OCI-LY3 (cell line): ENCODE results near the gene SNUPN.

Experiments used
- H2AFZ ChIP-seq: fragments of 200-600, 300-600 bp; shearing (Covaris generic); 2 replicates; pipeline ENCODE4 v1.6.0; 2014; ENCODE audit warnings: antibody characterized with exemption, low read depth, low read length
- H3K27ac ChIP-seq: fragments of 200-600, 300-600 bp; sonication (generic); 2 replicates; pipeline ENCODE4 v1.5.1; 2014; ENCODE audit warnings: mild to moderate bottlenecking, low read length, moderate library complexity, mixed read lengths
- H3K27me3 ChIP-seq: fragments of 200-600, 300-600 bp; sonication (generic); 2 replicates; pipeline ENCODE4 v1.6.1; 2014; ENCODE audit warnings: low read depth, low read length, mixed read lengths
- H3K36me3 ChIP-seq: fragments of 200-600, 300-600 bp; sonication (generic); replicated peaks from 2 replicates; pipeline ENCODE3; 2014; ENCODE audit warnings: low read depth, low read length, mixed read lengths
- H3K4me1 ChIP-seq: fragments of 300-600, 200-600 bp; sonication (generic); 2 replicates; pipeline ENCODE4 v1.6.1; 2014; ENCODE audit warnings: low read length, mixed read lengths
- H3K4me2 ChIP-seq: fragments of 200-600, 300-600 bp; sonication (generic); 2 replicates; pipeline ENCODE4 v1.6.1; 2014; ENCODE audit warnings: low read length, mixed read lengths
- H3K4me3 ChIP-seq: fragments of 300-600, 200-600 bp; sonication (generic); 2 replicates; pipeline ENCODE4 v1.5.1; 2014; ENCODE audit warnings: antibody characterized with exemption, mild to moderate bottlenecking, low read length, moderate library complexity
- H3K79me2 ChIP-seq: fragments of 300-600, 200-600 bp; shearing (Covaris generic); 2 replicates; pipeline ENCODE4 v1.6.1; 2014; ENCODE audit warnings: mild to moderate bottlenecking, low read length, mixed read lengths
- H3K9ac ChIP-seq: fragments of 300-600, 200-600 bp; shearing (Covaris generic); 2 replicates; pipeline ENCODE4 v1.6.0; 2014; ENCODE audit warnings: mild to moderate bottlenecking, low read length, moderate library complexity
- H3K9me3 ChIP-seq: fragments of 200-600, 300-600 bp; shearing (Covaris generic); 2 replicates; pipeline ENCODE4 v1.6.1; 2014; ENCODE audit warnings: low read length, mixed read lengths; ENCODE audit not compliant: insufficient read depth
- H4K20me1 ChIP-seq: fragments of 200-600, 300-600 bp; sonication (generic); 2 replicates; pipeline ENCODE4 v1.6.1; 2016; ENCODE audit warnings: low read length, mixed read lengths; ENCODE audit not compliant: insufficient read depth
- EZH2phosphoT487 ChIP-seq: fragments of 200-600 bp; shearing (Covaris generic); IDR thresholded peaks from 2 replicates; pipeline ENCODE4 v1.6.1; 2018; ENCODE audit warnings: antibody characterized with exemption, mixed run types, low read depth
- TF ChIP-seq, protein P1 (sequence below): fragments of 200-600, 300-600 bp; sonication (generic); IDR thresholded peaks from 2 replicates; pipeline ENCODE4 v1.5.1; 2014; ENCODE audit warnings: antibody characterized with exemption, low read length, low read depth

The SNUPN gene

DNA sequence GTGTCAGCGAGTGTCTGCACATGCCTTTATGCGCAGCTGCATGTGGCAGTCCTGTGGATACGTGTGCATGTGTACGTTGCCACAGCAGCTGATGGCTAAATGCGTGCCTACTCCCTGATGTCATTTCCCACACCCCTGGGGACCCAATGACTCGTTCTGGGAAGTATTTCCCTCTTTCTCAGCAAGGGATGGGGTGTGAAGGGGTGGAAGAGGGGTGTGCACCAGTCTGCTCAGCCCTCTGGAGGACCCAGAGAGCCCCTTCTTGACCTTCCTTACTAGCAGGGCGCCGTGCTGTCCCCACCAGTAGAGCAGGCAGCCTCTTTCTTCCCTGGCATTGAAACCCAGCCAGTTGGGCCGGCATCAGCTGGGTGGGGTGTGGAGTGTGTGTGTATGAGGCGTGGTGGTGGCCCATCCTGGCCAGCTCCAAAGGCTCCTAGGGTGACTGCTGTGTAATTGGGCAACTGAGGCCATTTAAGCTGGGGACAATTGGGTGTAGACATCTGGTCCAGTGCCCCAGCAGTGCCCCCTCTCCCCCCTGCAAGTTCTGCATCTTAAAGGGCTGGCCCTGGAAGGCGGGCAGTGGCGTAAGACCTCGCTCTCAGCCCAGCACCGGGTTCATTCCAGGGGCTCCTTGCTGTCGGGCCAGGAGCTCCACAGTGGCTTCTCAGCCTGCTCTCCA lies 41.4 kb upstream of the SNUPN start:
- Histone ChIP-seq H3K36me3 (no peaks in the 10 kb centered on the region), H3K4me1 (no peaks in the 10 kb centered on the region), H3K9ac (no peak overlapping the region), H3K4me3 (no peak overlapping the region), H2AFZ (no peak overlapping the region), H3K79me2 (no peaks in the 10 kb centered on the region), H3K4me2 (no peak overlapping the region), H3K9me3 (no peaks in the 10 kb centered on the region), H3K27ac (no peak overlapping the region), H4K20me1 (no peaks in the 10 kb centered on the region), H3K27me3 (0 out of 2 replicates have a peak, but pooled peaks cover 2% of the 10 kb centered on the region)
- no peak for TF ChIP-seq EZH2phosphoT487
- TF ChIP-seq, protein P1, sequence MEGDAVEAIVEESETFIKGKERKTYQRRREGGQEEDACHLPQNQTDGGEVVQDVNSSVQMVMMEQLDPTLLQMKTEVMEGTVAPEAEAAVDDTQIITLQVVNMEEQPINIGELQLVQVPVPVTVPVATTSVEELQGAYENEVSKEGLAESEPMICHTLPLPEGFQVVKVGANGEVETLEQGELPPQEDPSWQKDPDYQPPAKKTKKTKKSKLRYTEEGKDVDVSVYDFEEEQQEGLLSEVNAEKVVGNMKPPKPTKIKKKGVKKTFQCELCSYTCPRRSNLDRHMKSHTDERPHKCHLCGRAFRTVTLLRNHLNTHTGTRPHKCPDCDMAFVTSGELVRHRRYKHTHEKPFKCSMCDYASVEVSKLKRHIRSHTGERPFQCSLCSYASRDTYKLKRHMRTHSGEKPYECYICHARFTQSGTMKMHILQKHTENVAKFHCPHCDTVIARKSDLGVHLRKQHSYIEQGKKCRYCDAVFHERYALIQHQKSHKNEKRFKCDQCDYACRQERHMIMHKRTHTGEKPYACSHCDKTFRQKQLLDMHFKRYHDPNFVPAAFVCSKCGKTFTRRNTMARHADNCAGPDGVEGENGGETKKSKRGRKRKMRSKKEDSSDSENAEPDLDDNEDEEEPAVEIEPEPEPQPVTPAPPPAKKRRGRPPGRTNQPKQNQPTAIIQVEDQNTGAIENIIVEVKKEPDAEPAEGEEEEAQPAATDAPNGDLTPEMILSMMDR: no peak

DNA sequence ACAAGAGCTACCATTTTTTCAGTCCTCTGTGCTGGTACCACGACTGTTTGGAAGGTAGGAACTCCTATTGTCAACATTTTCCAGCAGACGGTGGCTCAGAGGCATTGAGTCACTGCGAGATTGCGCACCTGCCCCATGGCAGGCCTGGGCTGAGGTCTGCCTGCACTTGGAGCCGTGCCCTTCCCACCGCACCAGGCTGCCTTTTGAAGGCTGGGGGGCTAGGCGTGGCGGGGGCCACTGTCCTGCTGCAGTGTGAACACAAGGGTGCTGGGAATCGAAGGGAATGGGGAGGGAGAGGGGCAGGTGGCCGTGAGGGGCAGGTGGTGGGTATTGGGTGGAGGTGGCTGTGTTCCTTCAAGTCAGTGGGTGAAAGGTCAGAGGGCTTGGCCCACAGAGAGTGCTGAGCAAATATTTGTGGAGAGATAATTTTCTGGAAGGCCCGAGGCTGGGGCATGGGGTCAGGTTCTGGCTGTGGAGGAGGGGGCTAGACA lies 38.5 kb upstream of the SNUPN start:
- no peak overlapping the region for H3K9ac ChIP-seq
- TF ChIP-seq EZH2phosphoT487: no peak
- TF ChIP-seq, protein P1: no peak
- H3K4me2 ChIP-seq: no peak overlapping the region

DNA sequence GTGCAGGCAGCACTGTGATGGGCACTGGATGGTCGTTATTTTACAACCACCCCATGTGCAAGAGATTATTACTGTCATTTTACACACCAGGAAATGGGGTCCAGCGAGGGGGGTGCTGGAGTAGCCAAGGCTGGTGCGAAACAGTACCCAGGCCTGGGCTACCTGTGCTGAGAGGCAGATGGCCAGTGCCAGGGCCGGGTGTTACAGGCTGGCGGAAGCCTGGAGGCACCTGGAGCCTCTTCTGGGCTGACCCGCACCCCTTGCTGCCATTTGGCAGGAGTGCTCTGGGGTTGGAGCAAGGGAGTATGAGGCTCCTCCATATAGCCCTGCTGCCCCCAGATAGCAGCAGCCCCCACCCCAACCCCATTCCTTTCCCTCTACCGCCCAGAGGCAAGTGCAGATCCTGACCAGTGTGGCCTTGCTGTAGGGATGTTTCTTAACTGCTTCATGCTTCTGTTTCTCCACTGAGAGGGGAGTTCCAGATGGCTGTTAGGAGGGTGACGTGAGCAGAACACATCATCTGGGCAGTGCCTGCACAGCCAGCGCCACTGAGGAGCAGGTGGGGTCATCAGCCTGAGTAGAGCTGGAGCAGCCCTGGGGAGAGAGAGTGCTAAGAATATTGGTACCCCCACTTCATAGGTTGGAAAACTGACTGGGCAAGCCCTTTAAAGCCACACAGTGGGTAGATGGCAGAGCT lies 37.4 kb upstream of the SNUPN start:
- Histone ChIP-seq H3K27me3 (0 out of 2 replicates have a peak, but pooled peaks cover 2% of the 10 kb centered on the region), H3K4me2 (no peak overlapping the region), H2AFZ (no peak overlapping the region)

More for the DNA sequence above, 38.5 kb upstream of the SNUPN start:
- no peaks in the 10 kb centered on the region for H3K9me3 ChIP-seq
- no peak overlapping the region for H3K4me3 ChIP-seq
- no peak overlapping the region for H3K27ac ChIP-seq
- no peaks in the 10 kb centered on the region for H3K36me3 ChIP-seq
- no peaks in the 10 kb centered on the region for H3K4me1 ChIP-seq
- H2AFZ ChIP-seq: no peak overlapping the region
- H4K20me1 ChIP-seq: no peaks in the 10 kb centered on the region
- no peaks in the 10 kb centered on the region for H3K79me2 ChIP-seq
- H3K27me3 ChIP-seq: 0 out of 2 replicates have a peak, but pooled peaks cover 2% of the 10 kb centered on the region

DNA sequence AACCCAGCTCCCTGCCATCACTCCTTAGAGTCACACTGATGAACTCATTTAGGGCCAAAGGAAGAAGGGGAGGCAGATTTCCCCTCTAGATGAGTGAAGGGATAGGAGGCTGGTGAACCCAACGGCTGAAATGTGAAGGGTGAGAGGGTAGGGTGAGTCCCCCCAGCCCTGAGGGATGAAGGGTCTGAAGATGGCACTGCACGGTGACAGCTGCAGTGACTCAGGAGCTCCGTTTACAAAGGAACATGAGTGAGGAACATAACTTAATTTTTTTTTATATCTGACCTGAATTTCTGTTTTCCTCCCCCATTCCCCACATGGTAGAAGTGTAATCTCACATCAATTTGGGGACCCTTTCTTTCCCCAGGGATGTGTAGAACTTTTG lies 36.2 kb upstream of the SNUPN start:
- Histone ChIP-seq H3K27ac (no peak overlapping the region), H3K4me2 (no peak overlapping the region)

More for the DNA sequence above, 37.4 kb upstream of the SNUPN start:
- H3K9ac ChIP-seq: no peak overlapping the region
- H3K36me3 ChIP-seq: no peaks in the 10 kb centered on the region
- TF ChIP-seq, protein P1: no peak
- TF ChIP-seq EZH2phosphoT487: no peak
- H3K4me3 ChIP-seq: no peak overlapping the region
- no peak overlapping the region for H3K27ac ChIP-seq
- H3K4me1 ChIP-seq: no peaks in the 10 kb centered on the region
- no peaks in the 10 kb centered on the region for H4K20me1 ChIP-seq
- H3K79me2 ChIP-seq: no peaks in the 10 kb centered on the region
- no peaks in the 10 kb centered on the region for H3K9me3 ChIP-seq

More for the DNA sequence above, 36.2 kb upstream of the SNUPN start:
- TF ChIP-seq, protein P1: no peak
- no peak for TF ChIP-seq EZH2phosphoT487
- no peak overlapping the region for H2AFZ ChIP-seq
- no peaks in the 10 kb centered on the region for H3K9me3 ChIP-seq
- 0 out of 2 replicates have a peak, but pooled peaks cover 2% of the 10 kb centered on the region for H3K27me3 ChIP-seq
- no peaks in the 10 kb centered on the region for H3K4me1 ChIP-seq
- H3K4me3 ChIP-seq: no peak overlapping the region
- H3K79me2 ChIP-seq: no peaks in the 10 kb centered on the region
- H4K20me1 ChIP-seq: no peaks in the 10 kb centered on the region
- no peak overlapping the region for H3K9ac ChIP-seq
- H3K36me3 ChIP-seq: no peaks in the 10 kb centered on the region
